ENCODE results near the gene IFI44L. TPM values are rescaled to one million over a fixed set of nuclear protein-coding genes. Genes with fewer than 3 reads are reported as not detected.

The IFI44L gene
- 10 to 100 TPM; 32.8 to 38.3 TPM for total RNA-seq

DNA sequence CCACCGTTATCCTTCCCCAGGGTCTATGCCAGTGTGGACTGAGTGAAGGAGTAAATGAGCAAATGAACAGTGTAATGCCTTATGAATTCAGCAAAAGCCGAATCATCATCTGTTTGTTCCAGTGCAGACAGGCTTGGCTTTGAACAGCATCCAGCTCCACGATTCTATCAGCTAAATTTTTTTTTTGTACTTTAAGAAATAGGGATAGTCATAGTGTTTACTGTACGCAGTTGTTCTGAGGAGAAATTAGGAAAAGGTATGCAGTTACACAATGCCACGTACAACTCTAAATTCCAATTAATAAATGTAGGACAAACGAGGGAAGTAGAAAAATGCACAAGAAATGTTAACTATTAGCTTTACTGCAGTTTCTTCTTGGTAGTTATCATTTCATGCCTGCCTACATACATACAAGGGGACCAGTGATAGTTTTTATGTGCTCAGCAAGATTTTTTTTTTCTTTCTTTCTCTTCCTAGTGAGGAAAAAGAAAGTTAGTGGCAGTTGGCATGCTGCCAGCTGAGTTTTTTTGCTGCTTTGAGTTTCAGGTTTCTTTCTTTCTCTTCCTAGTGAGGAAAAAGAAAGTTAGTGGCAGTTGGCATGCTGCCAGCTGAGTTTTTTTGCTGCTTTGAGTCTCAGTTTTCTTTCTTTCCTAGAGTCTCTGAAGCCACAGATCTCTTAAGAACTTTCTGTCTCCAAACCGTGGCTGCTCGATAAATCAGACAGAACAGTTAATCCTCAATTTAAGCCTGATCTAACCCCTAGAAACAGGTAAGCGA lies at the start of gene IFI44L:
Gene IFI44L (plus strand): TSS at position 646 of the 777 bp plus-strand sequence. CDS start 7,468 bp downstream, outside the sequence.
- Mint-ChIP-seq H3K27ac (peak within 1 kb of the TSS; percentile 81), H3K4me1 (ENCODE audit: low read depth) (peaks cover 56% of the 10 kb centered on the region), H3K4me3 (peak within 1 kb of the TSS; percentile 80), H3K9me3 (no peaks in the 10 kb centered on the region), H3K27me3 (no peaks in the 10 kb centered on the region), H3K36me3 (peaks cover 18% of the 10 kb centered on the region)
- CTCF ChIA-PET = interaction anchor here (0.6 to 2.5 kb wide), 12 partner anchors 13 to 987 kb away, joined by 3 to 29 read pairs (median 3); partner anchors contain the start of gene IFI44
- intact Hi-C loops (cut with micrococcal nuclease) = loop anchor here (1.0 to 10.0 kb wide), 6 partner anchors 29 to 863 kb away; partner anchors contain the start of genes DNAJB4, FUBP1, IFI44 and USP33
- POLR2A ChIA-PET = interaction anchor here (0.7 kb wide), 1 partner anchor 31 kb away, joined by 4 read pairs; no protein-coding TSS in a partner anchor
- peak; percentile 85 for DNase-seq

DNA sequence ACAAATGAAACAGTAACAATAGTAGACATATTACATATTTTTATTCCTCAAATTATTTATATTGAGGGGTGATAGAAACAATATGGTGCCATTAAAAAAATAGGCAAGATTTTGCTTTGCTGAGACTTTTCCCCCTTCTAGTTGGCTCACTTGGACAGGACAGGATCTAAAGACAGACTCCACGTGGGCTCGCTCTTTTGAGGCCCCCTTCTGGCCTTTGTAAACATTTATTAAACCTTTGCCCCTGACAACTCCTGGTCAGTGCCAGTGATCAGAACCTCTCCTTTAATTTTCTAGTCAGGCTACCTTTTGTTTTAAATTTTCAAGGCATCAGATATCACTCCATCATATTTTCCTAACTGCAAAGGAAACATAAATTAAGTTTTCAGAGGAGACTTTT lies 49.7 kb upstream of the IFI44L start:
- Mint-ChIP-seq H3K9me3 (no peaks in the 10 kb centered on the region), H3K27me3 (no peaks in the 10 kb centered on the region), H3K4me3 (no peak overlapping the region), H3K4me1 (ENCODE audit: low read depth) (no peaks in the 10 kb centered on the region), H3K27ac (no peak overlapping the region), H3K36me3 (no peaks in the 10 kb centered on the region)
- no peak for DNase-seq
- ChIA-PET CTCF (no interaction called here), POLR2A (no interaction called here)
- intact Hi-C loops (cut with micrococcal nuclease) = no loop called here

GRCh38 chr1:78577257-78578100 lies 42.8 kb upstream of the IFI44L start:
- intact Hi-C loops (cut with micrococcal nuclease) = no loop called here
- no peaks in the 10 kb centered on the region for H3K36me3 Mint-ChIP-seq
- H3K4me1 Mint-ChIP-seq (ENCODE audit: low read depth) = no peaks in the 10 kb centered on the region
- no peak for DNase-seq
- ChIA-PET POLR2A (interaction anchor here (0.6 kb wide), 1 partner anchor 1625 kb away, joined by 3 read pairs; no protein-coding TSS in a partner anchor), CTCF (no interaction called here)
- no peaks in the 10 kb centered on the region for H3K27me3 Mint-ChIP-seq
- no peaks in the 10 kb centered on the region for H3K9me3 Mint-ChIP-seq
- H3K4me3 Mint-ChIP-seq = no peak overlapping the region
- H3K27ac Mint-ChIP-seq = no peak overlapping the region

- intact Hi-C loops (cut with micrococcal nuclease) = no loop called here
- Mint-ChIP-seq H3K27ac (no peak overlapping the region), H3K27me3 (no peaks in the 10 kb centered on the region), H3K4me3 (no peak overlapping the region), H3K36me3 (no peaks in the 10 kb centered on the region), H3K9me3 (no peaks in the 10 kb centered on the region), H3K4me1 (ENCODE audit: low read depth) (no peaks in the 10 kb centered on the region)
- DNase-seq = no peak
- CTCF ChIA-PET = no interaction called here
- POLR2A ChIA-PET = no interaction called here
Measured at GRCh38 chr1:78586572-78586971, 33.7 kb upstream of the IFI44L start.

DNA sequence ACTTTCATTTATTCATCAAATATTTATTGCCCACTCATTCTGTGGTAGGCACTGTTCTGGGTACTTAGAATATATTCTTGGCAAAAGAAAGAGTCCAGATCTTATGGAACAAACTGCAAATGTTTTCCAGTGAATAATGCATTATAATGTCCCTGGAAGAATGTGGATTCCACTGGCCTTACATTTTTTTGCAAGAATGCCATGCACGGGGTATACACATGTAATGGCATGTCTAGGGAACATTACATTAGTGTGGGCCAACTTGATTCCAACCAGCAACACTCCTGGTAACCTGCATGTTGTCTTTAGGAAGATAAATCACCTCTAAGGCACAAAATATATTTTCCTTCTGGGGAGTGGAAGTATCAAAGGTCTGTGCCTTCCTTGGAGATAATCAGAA lies 33.0 kb upstream of the IFI44L start:
- ChIA-PET CTCF (no interaction called here), POLR2A (no interaction called here)
- intact Hi-C loops (cut with micrococcal nuclease) = no loop called here

GRCh38 chr1:78591971-78592370 lies 28.3 kb upstream of the IFI44L start:
- intact Hi-C loops (cut with micrococcal nuclease) = no loop called here
- H3K4me1 Mint-ChIP-seq (ENCODE audit: low read depth) = no peaks in the 10 kb centered on the region

More for the DNA sequence above, 33.0 kb upstream of the IFI44L start:
- H3K4me3 Mint-ChIP-seq = no peak overlapping the region
- H3K27ac Mint-ChIP-seq = no peak overlapping the region
- H3K4me1 Mint-ChIP-seq (ENCODE audit: low read depth) = no peaks in the 10 kb centered on the region
- H3K9me3 Mint-ChIP-seq = no peaks in the 10 kb centered on the region
- no peak for DNase-seq
- H3K27me3 Mint-ChIP-seq = no peaks in the 10 kb centered on the region
- H3K36me3 Mint-ChIP-seq = no peaks in the 10 kb centered on the region

DNA sequence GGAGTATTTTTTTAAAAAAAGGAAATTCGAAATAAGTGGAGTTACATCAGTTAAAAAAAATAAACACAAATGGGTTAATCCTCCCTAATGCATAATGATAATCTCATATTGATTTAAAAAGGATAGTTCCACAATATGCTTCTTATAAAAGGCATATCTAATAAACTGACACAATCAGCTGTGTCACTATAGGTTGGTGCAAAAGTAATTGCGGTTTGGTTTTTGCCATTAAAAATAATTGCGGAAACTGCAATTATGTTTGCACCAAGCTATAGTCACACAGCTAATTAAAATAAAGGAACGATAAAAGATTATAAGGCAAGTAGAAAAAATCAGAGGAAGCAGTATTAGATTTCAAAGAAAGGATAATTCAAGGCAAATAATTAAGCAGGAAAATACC lies 21.0 kb upstream of the IFI44L start:
- no peak overlapping the region for H3K27ac Mint-ChIP-seq
- H3K9me3 Mint-ChIP-seq = no peaks in the 10 kb centered on the region
- intact Hi-C loops (cut with micrococcal nuclease) = no loop called here
- H3K4me1 Mint-ChIP-seq (ENCODE audit: low read depth) = no peaks in the 10 kb centered on the region
- DNase-seq = no peak
- H3K4me3 Mint-ChIP-seq = no peak overlapping the region
- H3K27me3 Mint-ChIP-seq = peaks cover 2% of the 10 kb centered on the region
- CTCF ChIA-PET = no interaction called here
- POLR2A ChIA-PET = no interaction called here
- no peaks in the 10 kb centered on the region for H3K36me3 Mint-ChIP-seq

More at GRCh38 chr1:78591971-78592370, 28.3 kb upstream of the IFI44L start:
- peaks cover 3% of the 10 kb centered on the region for H3K27me3 Mint-ChIP-seq
- H3K27ac Mint-ChIP-seq = no peak overlapping the region
- ChIA-PET CTCF (interaction anchor here (2.3 kb wide), 1 partner anchor 25 kb away, joined by 7 read pairs; no protein-coding TSS in a partner anchor), POLR2A (no interaction called here)
- H3K36me3 Mint-ChIP-seq = no peaks in the 10 kb centered on the region
- no peak overlapping the region for H3K4me3 Mint-ChIP-seq
- H3K9me3 Mint-ChIP-seq = no peaks in the 10 kb centered on the region
- DNase-seq = no peak

- no peaks in the 10 kb centered on the region for H3K36me3 Mint-ChIP-seq
- ChIA-PET POLR2A (no interaction called here), CTCF (interaction anchor here (2.1 kb wide), 1 partner anchor 16 kb away, joined by 6 read pairs; no protein-coding TSS in a partner anchor)
- DNase-seq = no peak
- peaks cover 5% of the 10 kb centered on the region for H3K27me3 Mint-ChIP-seq
- H3K4me3 Mint-ChIP-seq = no peak overlapping the region
- intact Hi-C loops (cut with micrococcal nuclease) = no loop called here
- no peaks in the 10 kb centered on the region for H3K4me1 Mint-ChIP-seq (ENCODE audit: low read depth)
- H3K27ac Mint-ChIP-seq = no peak overlapping the region
- H3K9me3 Mint-ChIP-seq = no peaks in the 10 kb centered on the region
Measured at GRCh38 chr1:78601068-78601467, 19.2 kb upstream of the IFI44L start.

- Mint-ChIP-seq H3K27me3 (peaks cover 9% of the 10 kb centered on the region), H3K4me3 (no peak overlapping the region), H3K36me3 (no peaks in the 10 kb centered on the region), H3K27ac (no peak overlapping the region), H3K9me3 (no peaks in the 10 kb centered on the region), H3K4me1 (ENCODE audit: low read depth) (no peaks in the 10 kb centered on the region)
- DNase-seq = no peak
- ChIA-PET POLR2A (no interaction called here), CTCF (interaction anchor here (0.9 kb wide), 1 partner anchor 15 kb away, joined by 4 read pairs; no protein-coding TSS in a partner anchor)
- intact Hi-C loops (cut with micrococcal nuclease) = no loop called here
Measured at GRCh38 chr1:78603206-78603605, 17.0 kb upstream of the IFI44L start.

DNA sequence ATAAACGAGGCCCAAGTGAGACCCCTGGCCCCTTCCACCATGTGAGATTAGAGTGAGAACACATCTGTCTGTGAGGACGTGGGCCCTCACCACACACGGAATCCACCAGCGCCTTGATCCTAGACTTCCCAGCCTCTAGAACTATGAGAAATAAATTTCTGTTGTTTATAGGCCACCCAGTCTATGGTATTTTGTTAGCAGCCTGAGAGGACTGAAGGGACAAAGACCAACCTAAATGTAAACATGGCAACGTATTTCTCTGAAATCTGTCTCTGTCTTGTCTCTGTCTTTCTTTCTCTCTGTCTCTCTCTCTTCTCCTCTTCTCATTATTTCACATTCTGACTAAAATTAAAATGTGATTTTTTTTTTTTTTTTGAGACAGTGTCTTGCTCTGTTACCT lies 15.6 kb upstream of the IFI44L start:
- Mint-ChIP-seq H3K36me3 (no peaks in the 10 kb centered on the region), H3K4me3 (no peak overlapping the region), H3K4me1 (ENCODE audit: low read depth) (no peaks in the 10 kb centered on the region), H3K9me3 (no peaks in the 10 kb centered on the region), H3K27me3 (peaks cover 9% of the 10 kb centered on the region), H3K27ac (no peak overlapping the region)
- POLR2A ChIA-PET = no interaction called here
- no peak for DNase-seq
- intact Hi-C loops (cut with micrococcal nuclease) = loop anchor here (2.0 kb wide), 1 partner anchor 460 kb away; no protein-coding TSS in a partner anchor
- CTCF ChIA-PET = no interaction called here

DNA sequence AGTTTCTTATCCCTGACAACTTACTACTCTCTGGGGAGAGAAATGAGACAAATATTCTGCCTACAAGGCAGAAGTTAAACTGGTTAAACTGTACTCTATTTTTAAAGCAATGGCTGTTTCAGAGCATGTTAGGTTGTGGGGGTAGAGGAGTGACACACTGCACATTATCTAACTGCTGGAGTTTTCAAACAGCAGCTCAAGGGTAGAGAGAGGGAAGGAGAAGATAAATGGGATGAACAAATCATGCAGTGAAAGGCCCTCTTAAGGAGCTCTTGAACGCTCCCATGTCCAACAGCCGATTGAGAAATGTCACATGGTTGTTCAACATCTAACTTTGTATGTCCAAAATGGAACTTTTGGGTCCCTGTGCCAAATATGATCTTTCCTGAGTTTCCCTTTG lies 14.0 kb upstream of the IFI44L start:
- Mint-ChIP-seq H3K27me3 (peaks cover 9% of the 10 kb centered on the region), H3K36me3 (no peaks in the 10 kb centered on the region), H3K9me3 (no peaks in the 10 kb centered on the region), H3K4me1 (ENCODE audit: low read depth) (no peaks in the 10 kb centered on the region), H3K4me3 (no peak overlapping the region), H3K27ac (no peak overlapping the region)
- ChIA-PET CTCF (interaction anchor here (1.2 to 4.3 kb wide), 5 partner anchors 11 to 476 kb away, joined by 3 to 20 read pairs (median 9); partner anchors contain the start of gene IFI44L), POLR2A (no interaction called here)
- no peak for DNase-seq
- intact Hi-C loops (cut with micrococcal nuclease) = loop anchor here (2.0 kb wide), 1 partner anchor 475 kb away; no protein-coding TSS in a partner anchor

GRCh38 chr1:78607334-78607927 lies 12.8 kb upstream of the IFI44L start:
- Mint-ChIP-seq H3K36me3 (no peaks in the 10 kb centered on the region), H3K27me3 (peaks cover 7% of the 10 kb centered on the region), H3K27ac (no peak overlapping the region), H3K4me3 (no peak overlapping the region), H3K9me3 (no peaks in the 10 kb centered on the region), H3K4me1 (ENCODE audit: low read depth) (no peaks in the 10 kb centered on the region)
- POLR2A ChIA-PET = no interaction called here
- intact Hi-C loops (cut with micrococcal nuclease) = loop anchor here (2.0 kb wide), 1 partner anchor 477 kb away; no protein-coding TSS in a partner anchor
- DNase-seq = no peak
- CTCF ChIA-PET = interaction anchor here (0.5 to 4.3 kb wide), 9 partner anchors 10 to 477 kb away, joined by 3 to 20 read pairs (median 4); partner anchors contain the start of gene IFI44L
